Ascending aorta (tissue), 2 donors: ENCODE measurements around the gene MAML3. TPM values are rescaled to one million over a fixed set of nuclear protein-coding genes. Genes with fewer than 3 reads are reported as not detected.
A peak's percentile ranks its signal among the peaks of the same experiment; 100 is the strongest.

ENCODE experiments used
- DNase-seq, 2 donors: peaks; one replicate each; pipeline ENCODE4 v3.0.0-alpha.2; 2019; ENCODE audit warnings: low spot score in 2 of 2
- H3K27ac ChIP-seq, 2 donors: fragments of 200-600 bp; sonication (generic); one replicate each; pipeline ENCODE4 v1.5.1; 2016 to 2017; ENCODE audit warnings: mild to moderate bottlenecking in 1 of 2
- H3K27me3 ChIP-seq: fragments of 200-600 bp; sonication (generic); one replicate; pipeline ENCODE4 v1.5.1; 2017
- H3K36me3 ChIP-seq, 2 donors: fragments of 200-600 bp; sonication (generic); one replicate each; pipeline ENCODE4 v1.5.1; 2016
- H3K4me1 ChIP-seq, 2 donors: fragments of 200-600 bp; sonication (generic); one replicate each; pipeline ENCODE4 v1.5.1; 2016 to 2017; ENCODE audit warnings: mild to moderate bottlenecking in 1 of 2
- H3K4me3 ChIP-seq, 2 donors: fragments of 200-600 bp; sonication (generic); one replicate each; pipeline ENCODE4 v1.5.1; 2016 to 2017; ENCODE audit warnings: mild to moderate bottlenecking in 1 of 2
- H3K9me3 ChIP-seq, 2 donors: fragments of 200-600 bp; sonication (generic); one replicate each; pipeline ENCODE4 v1.5.1; 2016
- CTCF ChIP-seq, 3 experiments: fragments of 200-600 bp in 2 of 3; fragments of 450-650 bp in 1 of 3; sonication (generic) in 2 of 3; IDR thresholded peaks; one replicate each; pipeline ENCODE4 v1.5.1; 2016 to 2019; ENCODE audit warnings: antibody characterized with exemption in 3 of 3, mild to moderate bottlenecking in 1 of 3, moderate library complexity in 1 of 3
- intact Hi-C: fragments of 100-400 bp; cut with DNase I; formaldehyde crosslinking; loops from one replicate; pipeline ENCODE4 v1.15.1; 2023
- total RNA-seq: library from RNA; depleted of rRNA; stranded (reverse); fragments of >200 nt; gene quantifications from one replicate; pipeline ENCODE4 v1.1.0, GENCODE V29; 2016

Gene MAML3
- total RNA-seq, 1 donor from 2014 or later: 4.7 TPM

- peak overlapping the region in 1 of 2 donors; percentile 5 for H3K27ac ChIP-seq
- no peak overlapping the region for H3K4me3 ChIP-seq
- H3K36me3 ChIP-seq: no peaks in the 10 kb centered on the region
- intact Hi-C loops: loop anchor here (5.0 kb wide), 1 partner anchor 78 kb away; no protein-coding TSS in a partner anchor
- H3K27me3 ChIP-seq: no peaks in the 10 kb centered on the region
- no peaks in the 10 kb centered on the region for H3K9me3 ChIP-seq
- DNase-seq: no peak
- no peak for TF ChIP-seq CTCF (IDR thresholded peaks at IDR 0.05)
- peaks cover 4 to 36% of the 10 kb centered on the region in 2 donors for H3K4me1 ChIP-seq
Observed at GRCh38 chr4:139969635-139970266, 184.2 kb downstream of the MAML3 start.

DNA sequence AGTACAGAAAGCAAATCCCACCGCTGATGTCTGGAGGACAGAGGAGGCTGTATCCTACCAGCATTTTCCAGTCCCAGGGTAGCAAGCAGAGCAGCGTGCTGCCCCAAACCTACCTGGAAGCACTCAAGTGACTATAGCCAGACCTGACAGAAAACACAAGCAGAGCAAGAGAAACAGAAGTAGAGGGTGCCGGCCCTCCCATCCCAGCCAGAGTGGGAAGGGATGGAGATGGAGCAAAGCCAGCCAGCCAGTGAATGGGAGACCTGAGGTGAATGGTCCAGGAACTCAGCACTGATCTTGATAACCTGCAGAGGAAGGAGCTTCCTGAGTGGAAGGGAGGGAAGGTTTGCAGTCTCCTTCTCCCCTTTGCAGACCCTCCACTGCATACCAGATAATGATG, 185.2 kb downstream of the MAML3 start:
- Histone ChIP-seq H3K36me3 (no peaks in the 10 kb centered on the region), H3K4me3 (no peak overlapping the region), H3K27me3 (no peaks in the 10 kb centered on the region), H3K4me1 (peaks cover 4 to 37% of the 10 kb centered on the region in 2 donors), H3K27ac (peak overlapping the region; percentile 14 to 24), H3K9me3 (no peaks in the 10 kb centered on the region)
- DNase-seq: no peak
- intact Hi-C loops: no loop called here
- TF ChIP-seq CTCF (IDR thresholded peaks at IDR 0.05): no peak

- Histone ChIP-seq H3K4me1 (peaks cover 0 to 36% of the 10 kb centered on the region in 2 donors), H3K9me3 (no peaks in the 10 kb centered on the region), H3K4me3 (no peak overlapping the region), H3K27ac (peak overlapping the region; percentile 24 to 52), H3K27me3 (no peaks in the 10 kb centered on the region), H3K36me3 (no peaks in the 10 kb centered on the region)
- TF ChIP-seq CTCF (IDR thresholded peaks at IDR 0.05): no peak
- intact Hi-C loops: loop anchor here (2.0 kb wide), 1 partner anchor 18 kb away; no protein-coding TSS in a partner anchor
- DNase-seq: no peak
Observed at GRCh38 chr4:139966383-139966782, 187.6 kb downstream of the MAML3 start.

DNA sequence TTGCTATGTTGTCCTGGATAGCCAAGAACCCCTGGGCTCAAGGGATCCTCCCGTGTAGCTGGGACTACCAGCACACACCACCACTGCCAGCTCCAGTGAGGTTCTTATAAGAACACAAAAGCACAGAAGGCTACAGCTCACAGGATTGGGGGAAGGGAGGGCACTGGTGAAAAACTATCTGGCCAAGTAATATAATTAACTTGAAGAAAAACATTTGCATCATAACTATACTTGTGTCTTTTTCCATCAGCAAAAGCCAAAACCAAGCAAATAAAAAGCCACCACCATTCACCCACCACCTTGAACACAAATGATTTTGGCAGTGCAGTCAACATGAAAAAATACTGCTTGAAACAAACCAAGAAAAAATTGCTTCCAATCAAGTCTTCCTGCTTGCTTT, 188.2 kb downstream of the MAML3 start:
- TF ChIP-seq CTCF (IDR thresholded peaks at IDR 0.05): no peak
- Histone ChIP-seq H3K9me3 (no peaks in the 10 kb centered on the region), H3K27ac (peak overlapping the region; percentile 24 to 52), H3K4me3 (no peak overlapping the region), H3K36me3 (no peaks in the 10 kb centered on the region), H3K4me1 (peaks cover 0 to 30% of the 10 kb centered on the region in 2 donors), H3K27me3 (no peaks in the 10 kb centered on the region)
- intact Hi-C loops: loop anchor here (2.0 kb wide), 1 partner anchor 19 kb away; no protein-coding TSS in a partner anchor
- DNase-seq: no peak

- no peak for TF ChIP-seq CTCF (IDR thresholded peaks at IDR 0.05)
- no peaks in the 10 kb centered on the region for H3K36me3 ChIP-seq
- peaks cover 0 to 21% of the 10 kb centered on the region in 2 donors for H3K4me1 ChIP-seq
- intact Hi-C loops: no loop called here
- no peak overlapping the region for H3K4me3 ChIP-seq
- no peaks in the 10 kb centered on the region for H3K27me3 ChIP-seq
- no peaks in the 10 kb centered on the region for H3K9me3 ChIP-seq
- no peak for DNase-seq
- no peak overlapping the region for H3K27ac ChIP-seq
Observed at GRCh38 chr4:139963708-139964107, 190.3 kb downstream of the MAML3 start.
